ENCODE measurements around the gene ARHGEF28.

ARHGEF28 gene

GRCh38 chr5:73789851-73790281 lies 163.9 kb downstream of the ARHGEF28 start:
- peak; percentile 6 for DNase-seq

GRCh38 chr5:73791389-73791788 lies 165.4 kb downstream of the ARHGEF28 start:
- DNase-seq: no peak

DNA sequence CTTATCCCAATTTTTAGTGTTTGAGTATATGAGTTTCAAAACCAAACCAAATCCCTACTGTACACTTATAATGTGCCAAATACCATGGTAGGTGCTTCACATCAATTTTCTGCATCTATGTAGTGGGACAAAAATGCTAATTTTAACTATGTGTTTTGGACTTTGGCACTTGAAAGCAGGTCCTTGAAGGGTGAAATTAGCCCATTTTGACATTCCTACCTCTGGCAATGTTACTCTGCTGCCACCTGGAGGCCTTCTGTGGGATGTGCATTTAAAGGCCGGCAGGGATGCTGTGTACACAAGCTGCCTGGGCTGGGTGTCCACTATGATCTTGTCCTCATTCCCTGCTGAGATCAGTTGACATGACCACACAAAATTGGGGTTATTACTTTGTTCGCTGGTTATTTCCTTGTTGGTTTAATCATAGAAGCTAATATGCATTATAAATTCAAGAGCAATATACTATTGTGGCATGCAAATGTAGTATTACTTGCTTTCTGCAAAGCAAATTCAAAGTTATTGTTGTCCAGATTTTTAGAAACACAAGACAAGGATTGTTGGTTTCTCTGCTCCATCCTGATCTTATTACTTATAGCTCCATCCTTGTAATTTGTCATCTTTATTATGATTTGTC lies 166.8 kb downstream of the ARHGEF28 start:
- DNase-seq: peak; percentile 50

- peak; percentile 59 for DNase-seq
These were observed 167.9 kb downstream of the ARHGEF28 start for GRCh38 chr5:73793911-73794310.

DNA sequence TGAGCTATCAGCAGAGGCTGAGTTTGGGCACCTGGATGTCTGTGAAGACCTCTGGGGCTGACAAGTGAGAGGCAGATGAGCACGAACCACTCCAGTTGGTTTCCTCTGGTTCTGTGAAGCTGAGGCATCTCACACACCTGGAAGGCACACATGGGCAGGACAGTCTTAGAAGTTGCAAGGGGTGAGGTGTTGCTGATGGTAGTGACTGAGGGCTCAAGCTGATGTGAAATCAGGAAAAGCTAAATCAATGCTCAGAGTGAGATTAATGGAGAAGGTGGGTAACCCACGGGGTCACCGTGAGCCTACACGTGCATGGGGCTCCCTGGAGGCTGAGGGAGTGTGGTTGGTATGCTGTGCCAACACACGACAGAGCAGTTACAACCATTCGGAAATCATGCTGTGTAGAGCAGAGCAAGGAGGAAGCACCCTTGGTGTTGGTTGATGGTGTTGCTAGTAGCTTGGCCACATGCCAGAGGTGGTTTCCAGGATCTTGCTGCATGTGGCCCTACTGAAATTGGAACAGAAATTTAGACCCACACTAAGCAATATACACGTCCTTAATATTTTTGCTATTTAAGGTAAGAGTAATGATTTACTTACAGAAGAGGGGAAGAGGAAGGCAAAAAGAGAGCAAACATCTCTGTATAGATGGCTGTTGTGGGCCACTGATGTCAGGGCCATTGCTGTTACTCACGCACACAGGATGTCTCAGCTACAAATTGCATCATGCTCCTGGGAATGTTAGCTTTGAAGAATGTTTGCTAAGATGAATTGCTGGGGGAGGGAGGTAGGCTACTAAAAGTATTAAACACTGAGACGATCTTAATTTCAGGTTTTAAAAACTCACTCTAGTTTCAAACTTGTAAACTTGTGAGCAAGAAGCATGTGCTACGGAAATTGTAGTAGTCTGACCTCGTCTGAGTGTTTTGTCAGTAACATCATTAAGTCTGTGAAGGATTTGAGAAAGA lies 170.5 kb downstream of the ARHGEF28 start:
- peak; percentile 90 for DNase-seq

- no peak for DNase-seq
These were observed 171.1 kb downstream of the ARHGEF28 start for GRCh38 chr5:73797132-73797510.

- DNase-seq: no peak
These were observed 173.5 kb downstream of the ARHGEF28 start for GRCh38 chr5:73799401-73799972.

DNA sequence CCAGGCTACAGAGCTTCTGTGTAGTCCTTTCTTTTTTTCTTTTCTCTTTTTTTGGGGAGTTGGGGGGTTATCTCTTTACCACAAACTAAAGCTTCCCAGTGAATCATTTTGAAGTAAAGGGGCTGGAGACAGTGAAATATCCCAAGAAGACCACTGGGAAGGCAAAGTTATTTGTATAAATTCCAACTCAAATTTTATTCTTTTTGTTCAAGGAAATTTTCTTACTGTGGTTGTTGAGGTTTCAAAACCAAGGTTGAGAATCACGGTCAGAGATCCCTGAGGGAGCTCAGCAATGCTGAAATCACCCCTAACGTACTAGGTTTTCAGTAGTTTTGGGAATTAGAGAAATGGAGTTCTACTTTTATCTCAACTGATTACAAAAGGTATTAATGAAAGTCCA lies 175.7 kb downstream of the ARHGEF28 start:
- DNase-seq: no peak

GRCh38 chr5:73805449-73805848 lies 179.5 kb downstream of the ARHGEF28 start:
- no peak for DNase-seq

DNA sequence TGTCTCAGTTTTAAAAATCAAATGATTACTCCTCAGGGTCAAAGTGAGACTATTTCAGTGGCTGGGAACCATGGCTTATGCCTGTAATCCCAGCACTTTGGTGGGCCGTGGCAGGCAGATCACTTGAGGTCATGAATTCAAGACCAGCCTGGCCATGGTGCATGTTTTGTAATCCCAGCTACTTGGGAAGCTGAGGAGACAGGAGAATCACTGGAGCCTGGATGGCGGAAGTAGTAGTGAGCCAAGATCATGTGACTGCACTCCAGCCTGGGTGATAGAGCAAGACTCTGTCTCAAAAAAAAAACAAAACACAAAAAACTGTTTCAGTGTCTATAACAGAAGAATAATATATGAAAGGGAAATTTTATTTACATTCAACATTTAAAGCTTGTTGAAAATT lies 182.9 kb downstream of the ARHGEF28 start:
- no peak for DNase-seq

GRCh38 chr5:73810429-73810828 lies 184.4 kb downstream of the ARHGEF28 start:
- no peak for DNase-seq

- DNase-seq: no peak
These were observed 186.5 kb downstream of the ARHGEF28 start for GRCh38 chr5:73812457-73812856.

- no peak for DNase-seq
These were observed 187.1 kb downstream of the ARHGEF28 start for GRCh38 chr5:73812962-73813588.

GRCh38 chr5:73814233-73814846 lies 188.3 kb downstream of the ARHGEF28 start:
- no peak for DNase-seq

- DNase-seq: peak; percentile 78
These were observed 189.6 kb downstream of the ARHGEF28 start for GRCh38 chr5:73815631-73816030.

- peak; percentile 78 for DNase-seq
These were observed 190.8 kb downstream of the ARHGEF28 start for GRCh38 chr5:73816656-73817420.

- DNase-seq: peak; percentile 94
These were observed 192.4 kb downstream of the ARHGEF28 start for GRCh38 chr5:73818357-73818756.

DNA sequence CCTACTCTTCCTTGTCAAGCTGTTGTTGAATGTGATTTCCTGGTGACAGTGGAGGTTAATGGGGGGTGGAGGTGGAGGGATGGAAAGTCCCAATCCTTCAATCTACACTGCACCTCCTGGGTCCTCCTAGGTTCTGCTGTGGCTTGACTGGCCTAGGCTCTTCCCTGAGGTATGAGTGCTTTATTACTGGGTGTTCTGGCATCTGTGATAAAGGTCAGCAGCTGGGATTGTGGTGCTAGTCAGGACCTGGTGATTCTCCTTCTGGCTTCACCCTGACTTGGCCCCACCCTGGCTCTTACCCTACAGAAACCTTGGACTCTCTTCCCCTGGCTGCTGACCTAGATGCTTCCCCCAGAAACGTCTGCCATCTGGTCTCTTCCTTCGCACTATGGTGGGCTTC lies 194.3 kb downstream of the ARHGEF28 start:
- peak; percentile 41 for DNase-seq

- no peak for DNase-seq
These were observed 195.0 kb downstream of the ARHGEF28 start for GRCh38 chr5:73821003-73821402.

GRCh38 chr5:73822278-73822988 lies 196.4 kb downstream of the ARHGEF28 start:
- DNase-seq: peak; percentile 20

DNA sequence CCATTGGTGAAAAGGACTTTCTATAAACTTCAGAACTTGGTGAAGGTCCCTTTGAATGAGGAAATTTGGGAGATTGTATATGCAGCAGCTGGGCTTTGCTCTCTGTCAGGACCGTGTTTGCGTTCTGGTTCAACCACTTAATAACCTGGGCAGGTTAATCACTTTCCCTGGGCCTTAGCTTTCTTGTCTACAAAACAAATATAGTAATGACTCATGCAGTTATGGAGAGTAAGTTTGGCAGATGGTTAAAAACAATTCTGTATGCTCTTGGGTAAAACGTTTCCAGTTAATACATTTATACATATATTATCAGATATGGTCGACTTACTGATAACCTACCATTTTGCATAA lies 197.0 kb downstream of the ARHGEF28 start:
- peak; percentile 35 for DNase-seq

Measured in NCI-H226 (cell line).